ENCODE measurements around the gene CCDC57.

The CCDC57 gene

DNA sequence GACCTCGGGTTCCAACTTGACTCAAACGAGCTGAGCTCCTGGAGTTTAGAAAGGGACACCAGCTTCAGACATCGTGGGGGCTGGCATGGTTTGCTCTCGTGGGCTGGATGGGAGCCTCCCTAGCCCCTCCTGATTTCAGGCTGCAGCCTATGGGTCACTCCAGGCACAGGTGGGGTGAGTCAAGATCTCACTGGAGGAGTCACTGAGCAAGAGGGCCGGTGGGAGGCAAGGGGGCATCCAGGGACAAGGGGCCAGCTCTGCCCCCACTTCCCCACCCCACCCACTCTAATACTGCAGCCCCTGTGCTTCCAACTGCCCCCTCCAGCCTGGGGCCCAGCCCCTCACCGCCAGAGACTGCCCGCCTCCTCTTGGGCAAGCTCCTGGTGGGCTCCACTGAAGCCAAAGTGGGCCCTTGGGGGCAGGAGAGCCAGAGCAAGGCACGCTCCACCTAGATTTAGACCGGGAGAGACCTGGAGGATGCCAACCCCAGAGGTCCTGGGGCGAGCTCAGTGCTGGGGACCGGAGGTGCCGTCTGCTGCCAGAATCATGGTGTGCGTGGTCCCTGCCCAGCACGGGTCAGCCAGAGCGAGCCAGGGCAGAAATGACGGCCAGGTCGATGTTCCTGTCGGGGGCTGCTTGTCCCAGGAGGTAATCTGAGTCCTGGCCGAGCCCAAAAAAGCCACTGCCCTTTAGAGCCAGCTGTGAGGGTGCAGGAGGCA lies 22.6 kb upstream of the CCDC57 start:
- no peak for DNase-seq (ENCODE audit: low spot score)

DNA sequence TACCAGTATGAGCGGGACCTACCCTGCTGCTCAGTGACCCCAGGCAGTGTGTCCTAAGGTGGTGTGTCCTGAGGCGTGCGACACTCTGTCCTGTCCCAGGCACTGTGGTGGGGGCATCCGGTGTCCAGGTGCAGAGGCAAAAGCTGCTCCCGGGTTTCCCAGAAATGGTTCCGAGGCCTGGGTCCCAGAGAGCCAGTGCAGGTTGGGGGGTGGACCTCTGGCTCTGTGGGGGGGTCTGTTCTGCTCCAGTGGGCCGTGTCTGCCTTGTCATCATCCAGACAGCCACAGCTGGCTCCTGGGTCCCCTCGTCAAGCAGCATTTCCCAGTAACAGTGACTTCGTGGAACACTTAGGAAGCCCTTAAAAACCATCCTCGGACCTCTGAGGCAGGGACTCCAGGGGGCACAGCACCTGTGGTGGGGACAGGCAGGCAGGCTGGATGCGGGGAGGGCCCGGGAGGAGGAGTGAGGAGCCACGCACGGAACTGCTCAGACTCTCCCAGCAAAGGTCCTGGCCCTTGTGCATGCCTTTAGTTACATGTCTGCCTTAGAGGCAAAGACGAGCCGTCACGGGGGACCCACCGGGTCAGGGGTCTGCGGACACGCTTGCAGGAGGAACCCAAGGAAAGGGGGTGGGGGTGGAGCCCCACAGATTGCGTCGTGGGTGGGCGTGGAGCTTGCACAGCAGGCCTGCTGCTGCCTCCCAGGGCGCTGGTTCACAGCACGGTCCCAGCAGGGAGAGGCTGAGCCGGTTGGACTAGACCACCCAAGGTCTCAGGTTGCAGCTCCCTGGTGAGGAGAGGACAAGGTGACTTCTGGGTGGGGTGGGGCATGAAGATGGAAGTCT lies 21.8 kb upstream of the CCDC57 start:
- DNase-seq (ENCODE audit: low spot score): no peak

DNA sequence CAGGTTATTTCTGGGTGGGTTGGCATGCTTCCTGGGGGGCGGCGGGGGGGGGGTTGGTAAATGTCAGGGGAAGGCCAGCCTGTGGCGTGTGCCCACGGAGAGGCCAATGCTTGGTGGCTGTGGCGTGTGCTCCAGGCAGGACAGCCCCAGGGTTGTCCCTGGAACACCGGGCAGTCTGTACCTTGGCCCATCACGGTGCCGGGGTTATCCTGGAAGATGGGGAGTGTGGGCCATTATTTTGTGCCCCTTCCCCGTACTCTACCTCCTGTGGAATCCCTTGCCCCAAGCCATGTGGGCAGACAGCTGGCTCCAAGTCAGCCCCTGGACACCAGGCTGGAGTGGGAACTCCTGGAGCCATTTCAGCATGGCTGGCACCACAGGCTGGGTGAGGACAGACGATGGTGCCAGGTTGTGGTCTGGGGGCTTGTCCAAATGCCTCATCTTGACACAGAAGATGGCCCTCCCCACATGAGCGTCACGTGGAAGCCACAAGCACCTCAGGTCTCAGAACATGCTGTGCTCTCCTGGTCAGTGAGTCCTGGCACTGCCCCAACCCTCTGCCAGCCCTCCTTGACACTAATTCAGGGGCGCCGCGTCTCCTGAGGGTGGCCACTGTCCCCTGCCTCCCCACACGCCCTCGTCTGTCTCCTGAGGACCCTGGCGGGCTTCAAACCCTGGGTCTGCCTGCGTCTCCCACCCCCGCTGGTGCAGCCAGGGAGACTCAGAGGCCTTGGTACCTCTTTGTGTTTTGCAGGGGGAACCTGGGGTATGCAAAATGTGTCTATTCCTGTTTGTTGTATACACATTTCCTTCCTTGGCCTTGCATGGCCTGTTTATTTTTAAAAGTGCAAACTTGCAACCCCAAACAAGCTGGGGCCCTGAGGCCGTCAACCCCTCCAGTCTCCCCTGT lies 20.5 kb upstream of the CCDC57 start:
- no peak for DNase-seq (ENCODE audit: low spot score)

DNA sequence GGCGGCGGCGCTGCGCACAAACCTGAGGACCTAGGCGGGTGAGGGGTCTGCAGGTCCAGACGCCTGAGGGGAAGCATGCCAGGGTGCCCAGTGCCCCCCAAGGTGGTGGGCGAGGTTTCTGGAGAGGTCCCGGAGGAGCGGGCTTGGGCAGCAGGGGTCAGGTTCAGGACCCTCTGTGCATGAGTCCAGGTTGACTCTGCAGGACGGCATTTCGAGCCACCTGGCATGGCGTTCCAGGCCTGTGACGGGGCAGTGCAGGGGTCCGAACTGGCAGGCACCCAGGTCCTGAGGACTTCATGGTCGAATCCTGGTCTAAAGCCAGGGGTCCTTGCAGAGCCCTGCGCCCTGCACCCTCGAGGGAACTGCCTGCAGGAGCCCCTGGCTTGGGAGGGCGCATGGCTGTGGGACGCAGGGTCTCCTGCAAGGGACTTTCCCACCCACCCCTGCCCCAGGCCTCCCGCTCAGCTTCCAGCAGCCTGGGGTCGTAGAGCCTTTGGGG lies 19.7 kb upstream of the CCDC57 start:
- no peak for DNase-seq (ENCODE audit: low spot score)

DNA sequence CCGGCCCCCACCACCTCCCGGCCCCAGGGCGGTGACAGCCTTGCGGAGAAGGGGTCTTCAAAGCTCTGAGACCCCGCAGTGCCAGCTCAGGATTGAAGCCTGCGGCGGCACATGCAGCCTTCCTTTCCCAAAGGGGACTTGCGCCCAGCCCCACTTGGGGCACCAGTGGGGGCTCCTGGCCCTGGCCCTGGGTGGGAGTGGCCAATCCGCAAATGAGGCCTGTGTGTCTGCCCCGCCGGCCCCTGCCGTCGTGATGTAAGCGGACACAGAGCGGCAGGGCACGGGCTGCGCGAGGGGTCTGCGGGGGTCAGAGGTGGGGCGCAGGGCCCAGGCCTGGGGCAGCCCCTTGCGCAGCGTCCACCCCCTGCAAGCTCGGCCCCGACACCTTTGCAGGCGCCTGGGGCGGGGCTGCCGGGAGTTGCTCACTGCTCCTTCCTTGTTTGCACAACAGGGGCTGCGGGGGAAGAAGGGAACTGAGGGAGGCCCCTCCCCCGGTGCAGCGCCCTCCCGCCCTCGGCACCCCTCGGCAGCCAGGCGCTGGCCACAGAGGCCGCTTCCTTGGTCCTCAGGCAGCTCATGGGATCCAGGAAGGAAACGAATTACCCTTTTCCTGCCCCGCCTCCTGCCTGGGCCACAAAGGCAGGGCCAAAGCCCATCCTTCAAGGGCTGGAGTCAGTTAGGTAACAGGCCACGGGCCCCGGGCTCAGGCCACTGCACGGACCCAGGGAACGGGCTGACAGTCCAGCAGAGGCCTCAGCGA lies 19.1 kb upstream of the CCDC57 start:
- no peak for DNase-seq (ENCODE audit: low spot score)

DNA sequence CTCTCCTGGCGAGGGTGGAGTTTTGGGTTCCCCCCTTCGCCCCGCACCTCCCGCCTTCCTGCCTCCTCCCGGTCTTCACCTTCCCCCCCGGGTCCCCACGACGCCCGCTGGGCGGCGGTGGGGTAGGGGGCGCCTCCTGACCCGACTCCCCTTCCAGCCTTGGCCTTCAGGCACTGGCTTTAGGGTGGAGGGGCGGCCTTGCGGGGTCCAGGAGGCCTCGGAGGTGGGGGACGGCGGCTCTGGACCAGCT lies 18.6 kb upstream of the CCDC57 start:
- DNase-seq (ENCODE audit: low spot score): no peak

DNA sequence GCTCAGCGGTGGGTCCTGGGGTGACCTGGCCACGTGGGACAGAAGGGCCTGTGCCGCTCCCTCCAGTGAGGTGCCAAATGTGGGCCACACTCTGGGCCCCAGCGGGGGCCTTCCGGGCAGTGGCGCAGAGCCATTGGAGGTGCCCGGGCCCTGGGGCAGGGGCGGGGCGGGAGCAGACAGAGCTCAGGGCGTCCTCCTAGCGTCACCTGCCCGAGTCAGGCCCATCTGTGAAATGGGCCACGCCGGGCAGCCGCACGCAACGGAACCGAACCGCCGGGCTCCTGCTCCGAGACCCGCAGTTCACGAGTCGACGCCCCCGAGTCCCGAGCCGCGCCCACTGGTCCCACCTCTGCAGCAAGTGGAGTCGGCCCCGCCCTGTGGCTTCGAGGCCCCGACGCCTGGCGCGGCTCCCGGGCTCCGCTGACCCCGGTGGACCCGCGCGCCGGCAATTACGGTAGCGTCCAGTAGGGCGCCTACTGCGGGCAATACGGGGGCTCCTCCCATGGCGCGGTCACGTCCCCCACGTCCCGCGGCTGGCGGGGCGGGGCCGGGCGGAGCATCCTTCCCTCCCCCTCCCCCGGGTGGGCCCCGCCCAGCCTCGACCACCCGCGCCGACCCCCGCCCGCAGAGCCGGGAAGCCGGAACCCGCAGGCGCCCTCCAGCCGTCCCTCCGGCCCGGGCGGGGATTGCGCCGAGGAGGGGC lies 18.1 kb upstream of the CCDC57 start:
- DNase-seq (ENCODE audit: low spot score): peak; percentile 95

DNA sequence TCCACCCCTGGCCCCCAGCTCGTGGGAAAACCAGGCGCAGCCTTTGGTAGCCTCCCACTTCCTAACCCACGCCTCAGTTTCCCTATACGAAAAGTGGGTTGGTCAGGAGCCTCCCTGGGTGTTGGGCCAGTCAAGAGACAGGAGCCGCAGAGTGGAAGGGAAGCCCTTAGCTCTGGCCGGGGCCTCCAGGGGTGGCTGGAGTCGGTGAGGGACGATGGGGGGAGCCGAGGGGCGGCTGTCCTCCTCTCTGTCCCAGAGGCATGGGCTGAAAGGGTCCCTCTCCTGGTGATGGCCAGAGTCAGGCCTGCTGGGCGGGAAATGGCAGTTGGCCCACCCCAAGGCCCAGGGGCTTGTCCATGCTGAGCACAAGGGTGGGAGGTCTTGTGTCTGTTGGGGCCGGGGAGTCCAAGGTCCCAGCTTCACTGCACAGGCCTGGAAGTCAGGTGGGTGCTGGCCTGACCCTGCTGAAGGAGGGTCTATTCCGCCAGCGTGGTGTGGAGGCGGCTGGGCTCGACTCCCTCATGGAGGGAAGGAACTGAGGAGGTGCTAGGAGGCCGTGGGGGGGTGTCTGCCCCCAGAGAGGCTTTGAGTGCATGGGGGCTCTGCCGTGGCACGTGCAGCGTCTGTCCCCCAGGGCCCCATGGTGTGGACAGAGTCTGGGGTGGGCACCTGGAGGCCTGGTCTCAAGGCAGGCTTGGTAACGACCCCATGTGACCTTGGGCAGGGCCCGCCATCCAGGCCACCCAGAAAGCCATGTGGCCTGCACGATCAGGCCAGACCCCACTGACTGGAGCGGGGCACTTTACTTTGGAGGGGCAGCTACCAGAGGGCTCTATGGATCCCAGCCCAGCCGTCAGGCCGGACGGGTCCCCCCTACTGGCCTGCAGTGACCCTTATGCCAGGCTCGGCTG lies 17.3 kb upstream of the CCDC57 start:
- DNase-seq (ENCODE audit: low spot score): no peak

DNA sequence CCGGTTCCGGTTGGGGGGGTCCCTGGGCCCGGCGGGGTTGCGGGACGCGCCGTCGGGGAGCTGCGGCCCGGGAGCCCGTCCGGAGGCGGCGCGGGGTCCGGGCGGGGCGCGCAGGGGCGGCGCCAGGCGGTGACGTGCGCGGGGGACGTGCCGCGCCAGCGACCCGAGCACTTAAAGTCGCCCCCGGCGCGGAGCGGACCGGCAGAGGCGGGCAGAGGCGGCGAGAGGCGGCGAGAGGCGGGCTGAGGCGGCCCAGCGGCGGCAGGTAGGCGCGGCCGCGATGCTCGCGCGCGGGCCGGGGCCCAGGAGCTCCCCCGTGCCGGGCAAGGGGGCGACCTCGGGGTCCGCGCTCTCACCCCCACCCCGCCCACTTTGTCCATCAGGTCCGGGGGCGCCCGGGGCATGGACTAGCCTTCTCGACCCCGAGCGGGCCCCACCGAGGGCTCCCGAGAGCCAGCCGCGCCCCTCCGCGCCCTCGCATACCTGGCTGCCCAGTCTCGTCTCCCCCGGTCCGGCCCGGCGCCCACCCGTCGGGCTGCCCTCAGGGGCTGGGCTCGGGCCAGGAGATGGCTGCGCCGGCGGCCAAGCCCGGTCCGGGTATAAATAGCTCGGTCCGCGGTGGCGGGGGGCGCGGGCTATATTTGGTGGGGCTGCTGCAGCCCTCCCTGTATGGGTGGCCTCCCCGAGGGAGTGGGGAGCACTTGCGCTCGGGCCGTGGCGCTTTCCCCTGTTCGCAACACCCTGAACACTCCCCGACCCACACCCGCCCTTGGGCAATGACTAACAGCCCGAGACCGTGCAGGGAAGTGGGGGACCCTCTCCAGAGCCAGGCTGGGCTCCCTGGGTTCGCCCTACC lies 16.4 kb upstream of the CCDC57 start, which contains the start of gene SLC16A3:
SLC16A3 (plus strand) TSS at position 201 of the 856 bp plus-strand sequence. CDS start 6,967 bp downstream, outside the sequence.
- DNase-seq (ENCODE audit: low spot score): peak; percentile 96

DNA sequence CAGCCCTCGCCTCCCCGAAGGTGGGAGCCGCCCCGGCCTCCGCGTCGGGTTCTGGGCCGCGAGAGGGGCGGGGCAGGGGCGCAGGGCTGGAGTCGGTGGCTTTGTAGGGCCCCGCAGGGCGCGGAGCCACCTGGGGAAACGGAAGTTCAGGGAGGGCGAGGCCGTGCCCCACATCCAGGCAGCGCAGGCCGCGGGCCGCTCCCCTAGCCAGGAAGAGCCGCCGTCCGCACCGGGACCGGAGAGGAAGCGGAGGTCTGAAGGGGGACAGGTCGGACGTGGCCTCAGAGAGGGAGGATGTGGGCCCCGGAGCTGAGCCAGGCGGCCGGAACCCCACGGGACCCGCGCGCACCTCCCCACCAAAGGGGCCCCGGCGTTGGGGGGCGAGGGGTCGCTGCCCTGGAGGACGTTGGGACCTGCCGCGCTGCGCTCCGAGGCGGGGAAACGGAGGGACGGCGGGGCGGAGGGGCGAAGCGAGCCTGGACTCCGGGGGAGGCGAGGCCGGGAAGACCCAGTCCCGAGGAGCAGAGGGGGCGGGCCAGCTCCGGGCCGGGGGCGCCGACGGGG lies 15.7 kb upstream of the CCDC57 start:
- DNase-seq (ENCODE audit: low spot score): no peak

DNA sequence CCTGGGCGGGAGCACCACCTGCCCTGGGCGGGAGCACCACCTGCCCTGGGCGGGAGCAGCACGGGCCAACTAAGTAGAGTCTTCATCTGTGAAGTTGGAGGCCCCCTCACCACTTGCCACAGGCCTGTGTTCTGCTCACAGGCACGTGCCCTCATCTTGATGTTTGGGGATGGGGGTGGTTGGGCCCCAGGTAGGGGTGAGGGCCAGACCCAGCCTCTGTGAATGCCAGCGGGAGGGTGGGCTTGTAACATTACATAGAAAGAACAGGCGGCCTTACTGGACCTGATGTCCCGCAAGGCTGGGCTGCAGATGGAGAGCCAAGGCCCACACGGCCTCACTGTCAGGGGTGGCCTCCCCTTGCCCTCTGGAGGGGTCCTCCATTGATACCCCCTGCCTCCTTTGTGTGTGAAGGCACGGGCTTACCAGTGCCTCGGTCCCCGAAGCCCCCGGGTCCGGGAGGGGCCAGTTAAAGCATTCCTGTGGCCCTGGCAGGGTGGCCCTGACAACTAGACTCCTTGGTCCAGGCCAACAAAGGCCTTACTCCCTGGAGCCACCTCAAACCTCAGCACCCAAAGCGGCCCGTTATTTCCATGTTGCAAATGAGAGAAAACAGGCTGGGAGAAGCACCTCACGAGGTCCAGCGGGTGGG lies 15.1 kb upstream of the CCDC57 start:
- DNase-seq (ENCODE audit: low spot score): no peak

DNA sequence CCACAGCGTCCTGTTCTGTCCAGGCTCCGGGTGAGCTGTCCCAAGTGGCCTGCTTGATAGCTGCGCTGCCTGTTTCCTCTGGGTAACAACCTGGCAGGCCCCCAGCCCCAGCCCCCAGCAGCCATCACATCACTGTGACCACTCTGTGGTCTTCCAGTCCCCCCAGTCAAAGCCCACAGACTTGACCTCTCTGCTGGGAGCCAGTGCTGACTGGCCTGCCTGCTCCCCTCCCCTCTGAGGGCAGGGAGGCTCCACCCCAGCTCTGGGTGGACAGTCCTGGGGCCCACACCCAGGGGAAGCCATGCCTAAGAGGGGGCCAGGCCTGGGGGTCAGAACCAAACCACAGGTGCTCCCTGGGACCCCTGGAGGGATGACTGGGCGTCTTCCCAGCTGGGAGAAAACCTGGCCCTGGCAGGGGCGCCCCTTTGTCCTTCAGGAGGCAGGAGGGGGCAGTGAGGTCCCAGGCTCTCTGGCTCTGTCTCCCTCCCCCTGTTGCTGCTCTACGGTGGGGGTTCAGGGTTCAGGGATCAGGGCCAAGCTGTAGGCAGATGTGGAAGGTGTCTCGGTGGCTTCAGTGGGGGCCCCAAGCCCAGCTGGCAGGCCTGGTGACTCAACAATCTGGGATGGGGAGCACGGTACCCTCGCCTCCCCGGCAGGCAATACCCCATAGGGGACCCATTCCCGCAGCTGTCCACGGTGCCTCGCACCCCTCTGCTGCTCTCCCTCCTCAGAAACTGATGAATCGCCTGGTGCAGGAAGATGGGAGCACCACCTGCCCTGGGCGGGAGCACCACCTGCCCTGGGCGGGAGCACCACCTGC lies 14.4 kb upstream of the CCDC57 start:
- DNase-seq (ENCODE audit: low spot score): no peak

DNA sequence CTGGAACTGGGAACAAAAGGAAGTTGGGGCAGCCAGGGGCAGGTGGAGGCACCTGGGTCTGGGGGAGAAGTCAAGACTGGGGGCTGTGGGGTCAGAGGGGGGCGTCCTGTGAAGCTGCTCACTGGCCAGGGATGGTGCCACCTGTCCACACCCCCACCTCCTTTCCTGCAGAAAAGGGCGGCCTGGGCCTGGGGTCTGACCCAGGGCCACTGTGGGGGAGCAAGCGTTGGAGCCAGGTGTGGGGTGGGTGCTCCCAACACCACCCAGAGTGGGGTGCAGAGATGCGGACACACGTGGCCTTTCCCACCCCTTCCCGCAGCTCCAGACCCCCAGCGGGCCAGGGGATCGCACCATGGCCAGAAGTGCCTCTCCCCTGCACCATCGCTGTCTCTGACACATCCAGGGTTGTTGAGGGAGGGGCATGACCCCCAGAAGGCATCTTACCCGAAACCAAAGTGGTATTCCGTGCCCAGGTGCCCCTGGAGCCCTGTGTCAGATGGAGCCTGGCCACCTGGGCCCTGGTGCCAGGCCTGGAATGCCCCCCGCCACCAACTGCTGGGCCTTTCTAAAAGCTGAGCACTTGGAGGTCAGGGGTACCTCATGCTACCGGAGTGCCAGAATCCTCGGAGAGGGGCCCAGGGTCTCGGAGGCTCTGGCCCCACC lies 13.6 kb upstream of the CCDC57 start:
- no peak for DNase-seq (ENCODE audit: low spot score)

DNA sequence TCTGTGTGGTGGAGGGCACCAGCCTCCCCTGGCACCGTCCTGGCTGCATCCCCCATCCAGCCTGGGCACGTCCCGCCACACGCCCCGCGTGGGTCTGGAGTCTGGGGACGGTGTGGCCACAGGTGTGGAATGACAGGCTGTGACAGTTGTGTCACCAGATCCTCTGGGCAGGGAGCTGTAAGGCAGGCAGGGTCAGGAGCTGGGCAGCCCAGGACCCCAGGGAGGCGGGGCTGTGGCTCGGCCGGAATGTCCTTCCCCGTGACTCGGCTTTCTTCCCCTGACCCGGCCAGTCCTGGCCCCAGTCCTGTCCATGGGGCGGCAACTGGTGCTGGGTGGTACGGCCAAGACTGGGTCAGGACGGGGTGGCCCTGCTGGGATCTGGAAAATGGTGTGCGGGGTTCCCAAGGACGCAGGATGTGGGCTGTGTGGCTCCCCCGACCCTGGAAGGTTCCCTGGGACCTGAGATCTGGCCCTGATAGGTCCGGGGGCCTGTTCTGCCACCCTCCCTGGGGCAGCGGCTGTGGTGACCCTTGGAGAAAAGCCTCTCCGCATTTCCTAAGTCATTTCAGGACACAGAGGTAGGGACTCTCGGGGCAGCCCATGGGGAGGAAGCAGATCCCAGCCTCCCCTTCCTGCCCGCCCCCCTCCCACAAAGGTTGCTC lies 12.9 kb upstream of the CCDC57 start:
- DNase-seq (ENCODE audit: low spot score): no peak

DNA sequence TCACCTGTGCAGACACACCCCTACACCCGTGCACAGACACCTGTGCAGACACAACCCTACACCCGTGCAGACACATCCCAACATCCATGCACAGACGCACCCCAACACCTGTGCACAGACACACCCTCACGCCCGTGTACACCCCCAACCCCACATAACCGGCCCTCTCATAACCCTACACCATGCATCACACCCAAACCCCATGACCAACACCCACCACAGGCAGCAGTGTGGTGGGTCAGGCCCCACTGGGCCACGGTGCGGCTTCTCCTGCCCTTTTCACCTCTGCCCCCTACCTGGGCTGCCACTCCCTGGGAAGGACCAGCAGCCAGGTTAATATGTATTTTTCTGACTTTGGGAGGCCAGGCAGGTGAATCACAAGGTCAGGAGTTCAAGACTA lies 12.0 kb upstream of the CCDC57 start:
- no peak for DNase-seq (ENCODE audit: low spot score)

DNA sequence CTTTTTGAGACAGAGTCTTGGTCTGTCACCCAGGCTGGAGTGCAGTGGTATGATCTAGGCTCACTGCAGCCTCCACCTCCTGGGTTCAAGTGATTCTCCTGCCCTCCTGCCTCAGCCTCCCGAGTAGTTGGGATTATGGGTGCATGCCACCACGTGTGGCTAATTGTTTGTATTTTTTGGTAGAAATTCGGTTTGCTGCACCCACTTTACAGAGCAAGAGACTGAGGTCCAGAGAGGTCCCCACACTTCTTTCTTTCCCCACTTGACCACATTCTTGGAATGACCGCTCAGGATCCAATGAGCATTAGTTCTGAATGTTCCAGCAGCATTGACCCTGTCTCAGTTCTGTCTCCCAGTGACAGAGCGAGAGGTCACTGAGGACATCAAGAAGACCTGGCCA lies 10.9 kb upstream of the CCDC57 start:
- no peak for DNase-seq (ENCODE audit: low spot score)
